ENCODE results near the gene OR10AG1.

Gene OR10AG1

GRCh38 chr11:55956521-55956920 lies 13.2 kb downstream of the OR10AG1 start:
- no peak for TF ChIP-seq CTCF (IDR thresholded peaks at IDR 0.05; ENCODE audit: control insufficient read depth, insufficient read depth, low read depth, low read length, missing control alignments)
- no peak overlapping the region for H3K4me3 ChIP-seq (ENCODE audit: control insufficient read depth, low read depth, low read length)
- DNase-seq (ENCODE audit: low read depth), result no peak

GRCh38 chr11:55949330-55949729 lies 20.4 kb downstream of the OR10AG1 start:
- H3K4me3 ChIP-seq (ENCODE audit: control insufficient read depth, low read depth, low read length), result no peak overlapping the region
- no peak for TF ChIP-seq CTCF (IDR thresholded peaks at IDR 0.05; ENCODE audit: control insufficient read depth, insufficient read depth, low read depth, low read length, missing control alignments)
- DNase-seq (ENCODE audit: low read depth), result no peak

GRCh38 chr11:55942785-55943392 lies 26.9 kb downstream of the OR10AG1 start:
- H3K4me3 ChIP-seq (ENCODE audit: control insufficient read depth, low read depth, low read length), result no peak overlapping the region
- TF ChIP-seq CTCF (IDR thresholded peaks at IDR 0.05; ENCODE audit: control insufficient read depth, insufficient read depth, low read depth, low read length, missing control alignments), result peak; percentile 14
- DNase-seq (ENCODE audit: low read depth), result no peak

GRCh38 chr11:55936300-55936699 lies 33.4 kb downstream of the OR10AG1 start, which contains the start of gene OR5I1:
OR5I1 (minus strand) TSS chr11:55936400; CDS start chr11:55936400, 0 bp downstream.
- no peak for TF ChIP-seq CTCF (IDR thresholded peaks at IDR 0.05; ENCODE audit: control insufficient read depth, insufficient read depth, low read depth, low read length, missing control alignments)

GRCh38 chr11:55920537-55920936 lies 49.2 kb downstream of the OR10AG1 start:
- H3K4me3 ChIP-seq (ENCODE audit: control insufficient read depth, low read depth, low read length), result no peak overlapping the region
- no peak for TF ChIP-seq CTCF (IDR thresholded peaks at IDR 0.05; ENCODE audit: control insufficient read depth, insufficient read depth, low read depth, low read length, missing control alignments)
- no peak for DNase-seq (ENCODE audit: low read depth)

More at GRCh38 chr11:55936300-55936699, 33.4 kb downstream of the OR10AG1 start, which contains the start of gene OR5I1:
- no peak for DNase-seq (ENCODE audit: low read depth)
- no peak within 1 kb of the TSS for H3K4me3 ChIP-seq (ENCODE audit: control insufficient read depth, low read depth, low read length)
